Activated naive CD4-positive, alpha-beta T cell treated with anti-CD3 and anti-CD28 coated beads, Interleukin-2, amount 10 ng/mL, durations not matched to agents 7 days and 5 days (primary cell): Measurements from ENCODE around the gene POLR1F.
"Not testable (repeated sequence)": the region's sequence is repeated elsewhere in the genome, so short reads cannot be mapped to it uniquely, and the experiment has no call there.

Experiments used
- CTCF ChIA-PET: fragments of 350-600 bp; sonication (Branson Sonifier 250); formaldehyde crosslinking; loops from one replicate; lab custom pipeline; 2021; ENCODE audit warnings: antibody characterized with exemption; lab: Charles Lee
- DNase-seq: peaks from one replicate; pipeline ENCODE4 v3.0.0-alpha.2; 2020
- H3K27ac Mint-ChIP-seq: one replicate; pipeline ENCODE4 v1.8.0; 2021; ENCODE audit warnings: mild to moderate bottlenecking, moderate library complexity, mixed read lengths
- H3K27me3 Mint-ChIP-seq: one replicate; pipeline ENCODE4 v1.8.0; 2021; ENCODE audit warnings: mild to moderate bottlenecking, mixed read lengths
- H3K36me3 Mint-ChIP-seq: one replicate; pipeline ENCODE4 v1.8.0; 2021; ENCODE audit warnings: mixed read lengths
- H3K4me1 Mint-ChIP-seq: one replicate; pipeline ENCODE4 v1.8.0; 2021; ENCODE audit warnings: mixed read lengths
- H3K4me3 Mint-ChIP-seq: one replicate; pipeline ENCODE4 v1.8.0; 2021; ENCODE audit warnings: mild to moderate bottlenecking, moderate library complexity, mixed read lengths
- H3K9me3 Mint-ChIP-seq: one replicate; pipeline ENCODE4 v1.8.0; 2021; ENCODE audit warnings: mixed read lengths

POLR1F gene

DNA sequence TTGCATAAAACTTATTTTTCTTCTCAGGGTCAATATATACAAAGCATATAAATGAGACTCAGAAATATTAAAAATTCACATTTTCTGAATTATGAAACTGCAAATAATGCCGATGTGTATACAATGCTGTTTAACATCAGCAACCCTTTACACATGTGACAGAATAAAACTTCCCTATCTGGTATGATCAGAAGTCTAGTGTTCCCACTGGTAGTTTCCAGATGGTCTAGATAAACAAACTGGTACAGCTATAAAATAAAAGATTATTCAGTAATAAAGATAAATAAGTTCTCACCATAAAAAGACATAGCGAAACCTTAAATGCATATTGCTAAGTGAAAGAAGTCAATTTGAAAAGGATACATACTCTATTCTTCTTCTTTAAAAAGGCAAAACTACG, 7.9 kb downstream of the POLR1F start:
- H3K36me3 Mint-ChIP-seq: peaks cover 14% of the 10 kb centered on the region
- no peaks in the 10 kb centered on the region for H3K9me3 Mint-ChIP-seq
- DNase-seq: no peak
- no peak overlapping the region for H3K4me3 Mint-ChIP-seq
- peaks cover 2% of the 10 kb centered on the region for H3K4me1 Mint-ChIP-seq
- CTCF ChIA-PET: interaction anchor here (0.7 to 1.1 kb wide), 3 partner anchors 8 to 32 kb away, joined by 3 to 4 read pairs (median 3); no protein-coding TSS in a partner anchor
- H3K27me3 Mint-ChIP-seq: no peaks in the 10 kb centered on the region
- H3K27ac Mint-ChIP-seq: no peak overlapping the region

- Mint-ChIP-seq H3K27ac (no peak overlapping the region), H3K9me3 (no peaks in the 10 kb centered on the region)
- CTCF ChIA-PET: interaction anchor here (1.0 kb wide), 1 partner anchor 11 kb away, joined by 3 read pairs; the partner anchor contains the start of gene POLR1F
Measured at GRCh38 chr7:19698331-19698730, 10.5 kb downstream of the POLR1F start.

GRCh38 chr7:19696926-19697325, 11.9 kb downstream of the POLR1F start:
- no peak overlapping the region for H3K27ac Mint-ChIP-seq
- CTCF ChIA-PET: no interaction called here
- no peaks in the 10 kb centered on the region for H3K27me3 Mint-ChIP-seq

More at GRCh38 chr7:19698331-19698730, 10.5 kb downstream of the POLR1F start:
- peaks cover 15% of the 10 kb centered on the region for H3K36me3 Mint-ChIP-seq
- no peaks in the 10 kb centered on the region for H3K27me3 Mint-ChIP-seq
- H3K4me3 Mint-ChIP-seq: no peak overlapping the region
- DNase-seq: no peak
- no peaks in the 10 kb centered on the region for H3K4me1 Mint-ChIP-seq

GRCh38 chr7:19692111-19692828, 16.6 kb downstream of the POLR1F start:
- H3K4me1 Mint-ChIP-seq: no peaks in the 10 kb centered on the region
- no peak overlapping the region for H3K4me3 Mint-ChIP-seq
- no peaks in the 10 kb centered on the region for H3K27me3 Mint-ChIP-seq
- peaks cover 2% of the 10 kb centered on the region for H3K9me3 Mint-ChIP-seq
- peaks cover 1% of the 10 kb centered on the region for H3K36me3 Mint-ChIP-seq
- no peak overlapping the region for H3K27ac Mint-ChIP-seq
- no peak for DNase-seq
- CTCF ChIA-PET: no interaction called here

More at GRCh38 chr7:19696926-19697325, 11.9 kb downstream of the POLR1F start:
- no peaks in the 10 kb centered on the region for H3K4me1 Mint-ChIP-seq
- H3K4me3 Mint-ChIP-seq: no peak overlapping the region
- no peak for DNase-seq
- peaks cover 9% of the 10 kb centered on the region for H3K36me3 Mint-ChIP-seq
- no peaks in the 10 kb centered on the region for H3K9me3 Mint-ChIP-seq

GRCh38 chr7:19690736-19691135, 18.1 kb downstream of the POLR1F start:
- DNase-seq: no peak
- no peak overlapping the region for H3K27ac Mint-ChIP-seq
- no peaks in the 10 kb centered on the region for H3K27me3 Mint-ChIP-seq
- CTCF ChIA-PET: no interaction called here
- H3K4me1 Mint-ChIP-seq: no peaks in the 10 kb centered on the region
- H3K4me3 Mint-ChIP-seq: no peak overlapping the region
- peaks cover 2% of the 10 kb centered on the region for H3K9me3 Mint-ChIP-seq
- peaks cover 1% of the 10 kb centered on the region for H3K36me3 Mint-ChIP-seq

DNA sequence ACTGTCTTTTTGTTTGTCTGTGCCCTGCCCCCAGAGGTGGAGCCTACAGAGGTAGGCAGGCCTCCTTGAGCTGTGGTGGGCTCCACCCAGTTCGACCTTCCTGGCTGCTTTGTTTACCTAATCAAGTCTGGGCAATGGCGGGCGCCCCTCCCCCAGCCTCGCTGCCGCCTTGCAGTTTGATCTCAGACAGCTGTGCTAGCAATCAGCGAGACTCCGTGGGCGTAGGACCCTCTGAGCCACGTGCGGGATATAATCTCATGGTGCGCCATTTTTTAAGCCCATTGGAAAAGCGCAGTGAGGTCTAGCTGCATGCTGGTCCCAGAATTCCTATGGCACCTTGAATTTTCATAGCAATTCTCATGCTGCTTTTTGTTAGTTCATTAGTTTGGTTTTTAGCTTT, 19.7 kb downstream of the POLR1F start:
- CTCF ChIA-PET, H3K4me3 Mint-ChIP-seq, H3K9me3 Mint-ChIP-seq, H3K4me1 Mint-ChIP-seq, H3K27me3 Mint-ChIP-seq, DNase-seq, H3K36me3 Mint-ChIP-seq, H3K27ac Mint-ChIP-seq: not testable (repeated sequence)

DNA sequence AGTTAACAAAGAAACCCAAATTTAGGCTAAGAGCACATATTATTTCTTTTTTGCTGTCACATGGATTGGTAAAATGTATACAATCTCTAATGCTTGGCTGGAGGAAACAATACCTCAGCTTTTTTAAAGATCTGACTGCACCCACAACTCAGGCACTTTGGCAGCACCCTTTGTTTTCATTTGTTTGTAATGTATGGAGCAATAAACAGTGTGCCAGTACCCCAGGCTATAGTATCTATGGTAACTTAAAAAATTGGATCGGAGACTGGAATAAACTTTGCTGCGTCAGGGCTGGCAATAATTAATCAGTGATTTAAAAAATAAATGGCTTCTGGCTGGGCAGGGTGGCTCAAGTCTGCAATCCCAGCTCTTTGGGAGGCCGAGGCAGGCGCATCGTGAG, 27.2 kb downstream of the POLR1F start:
- H3K36me3 Mint-ChIP-seq: no peaks in the 10 kb centered on the region
- CTCF ChIA-PET: no interaction called here
- H3K4me3 Mint-ChIP-seq: no peak overlapping the region
- H3K27me3 Mint-ChIP-seq: no peaks in the 10 kb centered on the region
- no peak for DNase-seq
- no peak overlapping the region for H3K27ac Mint-ChIP-seq
- H3K4me1 Mint-ChIP-seq: peaks cover 4% of the 10 kb centered on the region
- peaks cover 2% of the 10 kb centered on the region for H3K9me3 Mint-ChIP-seq

- H3K27me3 Mint-ChIP-seq: no peaks in the 10 kb centered on the region
- H3K4me1 Mint-ChIP-seq: peaks cover 4% of the 10 kb centered on the region
- H3K4me3 Mint-ChIP-seq: no peak overlapping the region
- no peak overlapping the region for H3K27ac Mint-ChIP-seq
- no peaks in the 10 kb centered on the region for H3K9me3 Mint-ChIP-seq
- no peaks in the 10 kb centered on the region for H3K36me3 Mint-ChIP-seq
- no peak for DNase-seq
- CTCF ChIA-PET: no interaction called here
Measured at GRCh38 chr7:19677180-19677579, 31.7 kb downstream of the POLR1F start.

DNA sequence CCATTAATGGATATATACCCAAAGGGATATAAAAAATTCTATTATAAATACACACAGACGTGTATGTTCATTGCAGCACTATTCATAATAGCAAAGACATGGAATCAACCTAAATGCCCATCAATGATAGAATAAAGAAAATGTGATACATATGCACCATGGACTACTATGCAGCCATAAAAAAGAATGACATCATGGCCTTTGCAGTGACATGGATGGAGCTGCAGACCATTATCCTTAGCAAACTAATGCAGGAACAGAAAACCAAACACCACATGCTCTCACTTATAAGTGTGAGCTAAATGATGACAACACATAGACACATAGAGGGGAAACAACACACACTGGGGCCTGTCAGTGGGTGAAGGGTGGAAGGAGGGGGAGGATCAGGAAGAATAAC, 33.0 kb downstream of the POLR1F start:
- Mint-ChIP-seq H3K4me3 (no peak overlapping the region), H3K4me1 (peaks cover 4% of the 10 kb centered on the region), H3K9me3 (no peaks in the 10 kb centered on the region), H3K27me3 (no peaks in the 10 kb centered on the region), H3K27ac (no peak overlapping the region), H3K36me3 (no peaks in the 10 kb centered on the region)
- DNase-seq: no peak
- CTCF ChIA-PET: no interaction called here

GRCh38 chr7:19674266-19674960, 34.4 kb downstream of the POLR1F start:
- H3K27me3 Mint-ChIP-seq: no peaks in the 10 kb centered on the region
- H3K27ac Mint-ChIP-seq: no peak overlapping the region
- CTCF ChIA-PET: no interaction called here
- peaks cover 4% of the 10 kb centered on the region for H3K4me1 Mint-ChIP-seq
- no peak for DNase-seq
- no peaks in the 10 kb centered on the region for H3K36me3 Mint-ChIP-seq
- no peaks in the 10 kb centered on the region for H3K9me3 Mint-ChIP-seq
- H3K4me3 Mint-ChIP-seq: no peak overlapping the region

GRCh38 chr7:19670806-19671205, 38.0 kb downstream of the POLR1F start:
- no peak overlapping the region for H3K4me3 Mint-ChIP-seq
- no peaks in the 10 kb centered on the region for H3K27me3 Mint-ChIP-seq
- CTCF ChIA-PET: no interaction called here
- no peaks in the 10 kb centered on the region for H3K36me3 Mint-ChIP-seq
- DNase-seq: no peak
- no peak overlapping the region for H3K27ac Mint-ChIP-seq
- H3K4me1 Mint-ChIP-seq: no peaks in the 10 kb centered on the region
- no peaks in the 10 kb centered on the region for H3K9me3 Mint-ChIP-seq

DNA sequence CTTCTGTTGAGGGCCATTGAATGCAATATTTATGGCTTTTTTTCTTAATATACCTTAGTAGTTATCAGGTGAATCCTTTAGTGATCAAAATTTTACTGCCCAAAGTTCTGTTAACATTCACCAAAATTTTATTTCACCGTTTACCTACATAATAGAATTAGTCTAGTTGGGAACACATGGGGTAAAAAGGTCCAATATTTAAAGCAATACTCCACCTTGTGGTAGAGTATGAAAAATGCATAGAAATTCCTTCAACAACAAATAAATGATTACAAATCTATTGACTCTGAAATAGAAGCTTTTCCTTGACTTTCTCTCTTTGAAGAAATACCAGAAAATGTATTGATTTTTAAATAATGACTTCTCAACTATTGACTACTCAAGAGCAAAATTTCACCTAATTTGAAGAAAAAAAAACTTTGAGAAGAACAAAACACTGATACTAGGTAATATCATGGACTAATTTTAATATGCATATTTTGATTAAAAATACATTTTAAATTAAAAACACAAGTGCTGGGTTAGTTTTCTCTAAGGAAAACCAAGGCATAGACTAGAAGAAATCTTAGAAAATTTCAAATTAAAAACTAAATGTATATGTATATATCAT, 43.3 kb downstream of the POLR1F start:
- no peak overlapping the region for H3K4me3 Mint-ChIP-seq
- DNase-seq: no peak

GRCh38 chr7:19663816-19664462, 44.9 kb downstream of the POLR1F start:
- Mint-ChIP-seq H3K4me3 (no peak overlapping the region), H3K36me3 (no peaks in the 10 kb centered on the region), H3K27ac (no peak overlapping the region), H3K27me3 (no peaks in the 10 kb centered on the region), H3K4me1 (peaks cover 2% of the 10 kb centered on the region), H3K9me3 (no peaks in the 10 kb centered on the region)
- CTCF ChIA-PET: no interaction called here
- DNase-seq: no peak

More for the DNA sequence above, 43.3 kb downstream of the POLR1F start:
- H3K27me3 Mint-ChIP-seq: no peaks in the 10 kb centered on the region
- CTCF ChIA-PET: no interaction called here
- no peaks in the 10 kb centered on the region for H3K9me3 Mint-ChIP-seq
- H3K4me1 Mint-ChIP-seq: peaks cover 2% of the 10 kb centered on the region
- no peaks in the 10 kb centered on the region for H3K36me3 Mint-ChIP-seq
- no peak overlapping the region for H3K27ac Mint-ChIP-seq

- Mint-ChIP-seq H3K4me3 (no peak overlapping the region), H3K9me3 (peaks cover 8% of the 10 kb centered on the region), H3K27ac (no peak overlapping the region), H3K36me3 (no peaks in the 10 kb centered on the region), H3K4me1 (no peaks in the 10 kb centered on the region), H3K27me3 (no peaks in the 10 kb centered on the region)
- CTCF ChIA-PET: no interaction called here
- DNase-seq: no peak
Measured at GRCh38 chr7:19648791-19649190, 60.0 kb downstream of the POLR1F start.
